Hematopoietic multipotent progenitor cell treated with erythropoietin and hydrocortisone succinate and interleukin-3 and kit ligand, for 4 days (in vitro differentiated cells): ENCODE results near the gene HIBCH.
"Not testable (repeated sequence)": the region's sequence is repeated elsewhere in the genome, so short reads cannot be mapped to it uniquely, and the experiment has no call there.

Source experiments
- DNase-seq: peaks from one replicate; pipeline ENCODE4 v3.0.0-alpha.2; 2015

Gene HIBCH

DNA sequence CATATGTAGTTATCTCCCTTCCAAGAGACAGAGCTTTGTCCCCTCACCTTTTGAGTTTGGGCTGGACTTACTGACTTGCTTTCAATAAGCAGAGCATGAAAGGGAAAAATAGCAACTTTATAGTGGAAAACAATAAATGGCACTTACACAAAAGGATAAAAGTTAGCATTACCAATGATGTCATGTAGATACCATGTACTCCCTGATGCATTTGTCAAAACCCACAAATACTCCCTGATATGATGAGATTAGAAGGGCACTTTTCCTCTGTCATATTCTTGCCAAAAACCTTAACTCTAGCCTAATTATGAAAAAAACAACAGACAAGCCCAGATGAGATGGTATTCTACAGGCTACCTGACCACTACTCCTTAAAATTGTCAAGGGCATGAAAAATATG is 16.0 kb downstream of the HIBCH start:
- DNase-seq, result peak; percentile 52

DNA sequence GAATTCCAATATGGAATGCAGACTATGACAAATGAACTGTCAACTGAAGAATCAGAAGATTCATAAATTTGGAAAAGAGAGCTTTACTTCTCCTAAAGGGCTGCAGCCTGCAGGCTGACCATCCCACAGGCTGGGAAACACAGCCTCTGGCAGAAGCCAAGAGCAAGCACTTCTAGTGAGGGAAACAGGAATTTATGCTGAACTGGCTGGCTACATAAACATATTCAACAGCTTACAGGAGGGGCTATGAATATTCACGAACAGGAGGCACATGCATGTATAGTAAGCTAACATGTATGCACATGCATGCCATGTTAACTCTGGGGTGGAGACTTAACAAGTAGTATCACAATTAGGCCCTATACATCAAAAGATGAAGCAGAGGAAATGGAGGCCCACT is 17.6 kb downstream of the HIBCH start:
- no peak for DNase-seq

DNA sequence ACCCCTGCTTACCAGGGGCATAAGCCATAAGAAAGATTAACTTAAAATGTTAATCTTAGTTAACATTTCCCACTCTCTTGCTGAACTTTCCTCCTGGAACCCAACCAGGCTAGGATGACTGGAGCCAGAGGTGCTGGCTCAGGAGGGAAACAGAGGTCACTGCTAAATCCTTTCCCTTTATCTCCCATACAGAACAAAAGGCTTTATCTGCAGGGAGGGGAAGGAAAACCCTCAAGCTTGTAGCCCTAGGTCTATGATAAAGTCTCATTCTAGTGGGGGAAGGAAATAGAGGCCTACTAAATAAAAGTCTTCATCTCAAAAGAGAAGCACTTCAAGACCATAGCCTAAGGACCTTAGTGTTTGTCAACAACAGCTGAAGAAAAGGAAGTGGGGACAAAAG is 18.6 kb downstream of the HIBCH start:
- DNase-seq, result peak; percentile 47

DNA sequence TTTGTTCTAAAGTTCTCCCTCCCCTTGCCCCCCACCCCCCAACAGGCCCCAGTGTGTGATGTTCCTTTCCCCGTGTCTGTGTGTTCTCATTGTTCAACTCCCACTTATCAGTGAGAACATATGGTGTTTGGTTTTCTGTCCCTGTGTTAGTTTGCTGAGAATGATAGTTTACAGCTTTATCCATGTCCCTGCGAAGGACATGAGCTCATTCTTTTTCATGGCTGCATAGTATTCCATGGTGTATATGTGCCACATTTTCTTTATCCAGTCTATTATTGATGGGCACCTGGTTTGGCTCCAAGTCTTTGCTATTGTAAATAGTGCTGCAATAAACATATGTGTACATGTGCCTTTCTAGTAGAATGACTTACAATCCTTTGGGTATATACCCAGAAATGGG is 21.7 kb downstream of the HIBCH start:
- not testable (repeated sequence) for DNase-seq

DNA sequence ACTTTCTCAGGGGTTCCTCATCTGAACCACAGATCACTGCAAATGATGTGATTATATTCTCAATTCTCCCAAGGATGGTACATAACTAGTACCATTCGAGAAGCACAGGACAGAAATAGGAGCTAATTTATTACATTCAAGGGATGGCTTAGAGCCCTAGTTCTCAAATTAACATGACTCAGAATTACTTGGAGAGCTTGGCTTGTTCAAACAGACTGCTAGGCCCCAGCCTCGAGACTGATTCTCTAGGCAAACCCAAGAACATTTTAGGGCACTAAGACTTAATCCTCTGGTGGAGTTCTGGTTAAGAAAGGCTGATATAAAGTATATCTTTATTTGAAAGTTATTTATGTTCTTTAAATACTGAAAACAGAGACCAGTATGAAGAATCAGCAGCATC is 35.8 kb downstream of the HIBCH start:
- no peak for DNase-seq

DNA sequence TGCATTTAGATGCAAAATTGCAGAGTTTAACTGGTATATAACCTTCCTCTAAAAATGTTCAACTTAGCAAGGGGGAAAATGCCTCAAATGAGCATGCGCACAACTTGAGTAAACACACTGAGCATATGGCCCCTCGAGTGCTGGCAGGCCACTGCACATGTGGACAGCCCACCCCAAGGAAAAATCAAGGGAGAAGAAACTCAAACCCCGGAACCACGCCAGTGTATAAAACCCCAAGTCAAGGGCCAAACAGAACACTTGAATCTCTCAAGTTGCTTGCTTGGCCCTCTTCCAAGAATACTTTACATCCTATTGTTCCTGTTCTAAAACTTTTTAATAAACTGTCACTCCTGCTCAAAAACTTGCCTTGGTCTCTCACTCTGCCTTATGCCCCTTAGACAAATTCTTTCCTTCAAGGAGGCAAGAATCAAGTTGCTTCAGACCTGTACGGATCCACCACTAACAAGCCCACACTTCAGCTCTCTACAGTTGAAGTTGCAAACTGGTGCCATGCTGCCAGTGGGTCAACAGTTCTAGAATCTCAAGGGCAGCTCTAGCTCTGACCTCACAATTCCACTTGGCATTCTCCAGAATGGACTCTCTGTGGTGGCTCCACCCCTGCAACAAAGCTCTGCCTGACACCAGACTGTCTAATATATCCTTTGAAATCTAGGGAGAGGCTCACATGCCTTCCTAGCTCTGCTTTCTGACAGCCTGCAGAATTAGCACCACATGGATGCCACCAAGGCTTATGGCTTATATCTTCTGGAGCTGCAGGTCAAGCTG is 38.9 kb downstream of the HIBCH start:
- DNase-seq, result peak; percentile 24

DNA sequence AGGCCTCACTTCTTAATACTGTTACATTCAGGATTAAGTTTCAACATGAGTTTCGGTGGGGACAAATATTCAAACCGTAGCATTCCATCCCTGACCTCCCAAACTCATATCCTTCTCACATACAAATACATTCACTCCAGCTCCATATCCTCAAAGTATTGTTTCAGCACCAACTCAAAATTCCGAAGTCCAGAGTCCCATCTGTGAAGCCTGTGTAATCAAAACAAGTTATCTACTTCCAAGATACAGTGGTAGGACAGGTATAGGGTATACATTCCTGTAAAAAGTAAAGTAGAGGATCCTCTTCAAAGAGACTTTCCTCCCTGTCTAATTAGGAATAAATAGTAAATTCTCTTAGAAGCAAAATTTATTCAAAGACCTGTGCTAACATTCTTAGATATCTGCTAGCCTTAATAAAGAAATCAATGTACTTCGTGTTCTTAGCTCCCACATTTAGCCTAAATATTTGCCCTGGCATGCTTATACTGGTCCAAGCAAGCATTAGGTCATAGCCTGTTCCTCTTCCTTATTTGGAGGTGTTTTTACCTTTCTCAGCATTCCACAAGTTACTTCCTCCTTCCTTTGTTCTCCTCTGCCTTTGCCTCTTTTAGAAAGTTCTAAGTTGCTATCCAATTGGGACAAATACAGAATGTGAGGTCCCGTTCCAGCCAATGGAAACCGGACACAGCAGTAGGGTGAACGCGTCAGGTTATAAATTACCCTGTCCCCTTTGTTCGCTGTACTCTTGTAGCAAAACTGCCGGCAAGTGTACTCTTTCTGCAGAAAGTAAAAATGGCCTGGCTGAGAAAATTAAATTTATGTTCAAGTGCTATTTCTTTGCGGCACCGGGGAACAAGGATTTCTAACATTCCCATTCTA is 40.1 kb downstream of the HIBCH start:
- DNase-seq, result not testable (repeated sequence)

DNA sequence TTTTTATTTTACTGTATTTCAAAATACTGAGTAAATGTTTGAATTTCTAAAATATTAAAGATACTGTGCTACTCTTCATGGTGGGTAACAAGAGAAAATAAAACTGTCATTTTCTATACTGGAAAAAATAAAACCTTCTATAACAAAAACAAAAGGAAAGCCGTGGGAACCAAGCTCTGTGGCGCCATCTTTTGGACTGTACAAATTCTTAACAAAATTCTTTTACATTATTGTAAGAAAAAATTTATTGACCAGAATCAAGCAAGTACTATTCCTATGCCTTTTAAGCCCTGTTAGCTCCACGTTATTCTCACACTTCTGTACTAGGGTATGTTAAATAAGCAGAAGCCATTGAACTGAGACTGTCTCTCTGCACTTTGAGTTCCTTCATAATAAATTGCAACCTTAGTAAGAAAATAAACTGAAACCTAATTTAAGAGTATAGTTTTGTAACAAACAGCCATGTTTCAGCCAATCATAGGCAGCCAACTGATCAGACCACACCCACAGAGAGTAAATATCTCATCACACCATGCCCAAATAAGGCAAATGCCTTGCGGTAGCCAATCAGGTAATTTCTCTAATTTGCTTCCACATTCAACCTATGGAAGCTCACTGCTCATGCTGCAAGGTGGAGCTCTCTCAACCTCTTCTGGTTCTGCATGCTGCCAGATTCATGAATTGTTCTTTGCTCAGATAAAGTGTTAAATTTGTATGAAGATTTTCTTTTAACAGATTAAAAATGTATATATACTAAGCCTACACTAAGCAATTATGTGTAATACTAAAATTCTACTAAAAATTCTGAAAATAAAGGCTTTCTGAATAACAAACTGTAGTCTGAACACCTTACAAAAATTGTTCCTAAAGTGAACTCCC is 42.2 kb downstream of the HIBCH start:
- DNase-seq, result peak; percentile 79

DNA sequence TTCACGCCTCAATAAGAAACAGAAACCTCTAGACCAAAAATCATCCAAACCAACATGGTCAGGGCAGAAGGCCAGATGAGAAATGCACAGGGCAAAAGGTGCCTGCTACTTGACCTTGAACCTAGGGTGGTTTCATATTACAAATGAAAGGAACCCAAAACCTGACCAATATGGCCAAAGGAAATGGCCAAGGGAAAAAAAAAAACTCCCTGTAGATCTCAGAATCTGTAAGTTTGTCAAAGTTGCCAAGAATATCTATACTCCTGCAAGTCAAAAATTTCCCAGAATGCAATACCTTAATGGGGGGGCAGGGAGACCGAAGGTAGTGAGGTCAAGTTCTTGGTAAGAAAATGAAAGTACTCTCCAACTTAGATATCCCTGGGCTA is 47.2 kb downstream of the HIBCH start:
- DNase-seq, result peak; percentile 10

DNA sequence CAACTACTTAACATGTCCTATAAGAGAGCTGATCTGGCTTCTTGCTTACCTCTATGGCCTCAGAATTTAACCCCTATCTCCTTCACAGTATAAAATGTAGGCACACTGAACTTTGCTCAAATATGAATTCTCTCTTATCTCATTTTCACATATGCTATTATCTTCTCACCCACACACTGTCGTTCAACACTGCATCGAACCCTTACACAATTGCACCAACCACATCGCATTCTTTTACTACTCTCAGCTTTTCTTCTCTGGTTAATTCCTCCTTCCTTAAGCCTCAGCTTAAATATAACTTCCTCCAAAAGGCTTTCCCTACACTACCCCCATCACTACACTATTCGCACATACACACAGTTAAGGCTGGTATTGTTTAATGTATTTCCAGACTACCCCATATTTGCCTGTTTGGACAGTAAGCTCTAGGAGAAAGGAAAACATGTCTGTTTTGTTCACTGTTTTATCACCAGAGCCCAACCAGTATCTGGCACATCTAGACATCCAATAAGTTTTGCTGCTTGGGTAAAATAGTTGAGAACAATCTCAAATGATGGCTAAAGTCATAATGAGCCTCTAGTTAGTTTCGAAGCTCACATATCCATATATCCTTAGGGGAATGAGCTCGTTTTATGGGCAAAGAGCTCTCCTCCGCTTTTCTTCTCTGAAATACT is 47.7 kb downstream of the HIBCH start:
- peak; percentile 90 for DNase-seq

DNA sequence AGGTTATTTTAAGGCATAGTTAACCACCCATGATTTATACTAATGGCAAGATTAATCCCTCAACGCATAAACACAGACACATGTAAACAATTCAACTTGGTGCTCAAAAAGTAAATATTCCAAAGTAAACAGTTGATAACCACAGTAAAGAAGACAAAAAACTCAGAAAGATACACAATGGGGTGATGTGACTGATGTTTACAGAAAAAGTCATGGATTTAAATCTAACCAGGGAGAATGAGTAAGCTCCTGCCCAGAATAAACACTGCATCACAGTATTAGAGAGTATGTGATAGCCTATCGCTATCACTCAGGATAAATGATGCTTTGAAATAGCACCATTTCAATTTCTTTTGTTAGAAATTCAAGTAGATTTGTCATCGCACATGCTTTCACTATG is 49.3 kb downstream of the HIBCH start:
- DNase-seq, result no peak

DNA sequence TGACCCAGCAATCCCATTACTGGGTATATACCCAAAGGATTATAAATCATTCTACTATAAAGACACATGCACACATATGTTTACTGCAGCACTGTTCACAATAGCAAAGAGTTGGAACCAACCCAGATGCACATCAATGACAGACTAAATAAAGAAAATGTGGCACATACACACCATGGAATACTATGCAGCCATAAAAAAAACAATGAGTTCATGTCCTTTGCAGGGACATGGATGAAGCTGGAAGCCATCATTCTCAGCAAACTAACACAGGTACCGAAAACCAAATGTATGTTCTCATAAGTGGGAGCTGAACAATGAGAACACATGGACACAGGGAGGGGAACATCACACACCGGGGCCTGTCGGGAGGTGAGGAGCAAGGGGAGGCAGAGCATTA is 49.9 kb downstream of the HIBCH start:
- DNase-seq, result not testable (repeated sequence)

DNA sequence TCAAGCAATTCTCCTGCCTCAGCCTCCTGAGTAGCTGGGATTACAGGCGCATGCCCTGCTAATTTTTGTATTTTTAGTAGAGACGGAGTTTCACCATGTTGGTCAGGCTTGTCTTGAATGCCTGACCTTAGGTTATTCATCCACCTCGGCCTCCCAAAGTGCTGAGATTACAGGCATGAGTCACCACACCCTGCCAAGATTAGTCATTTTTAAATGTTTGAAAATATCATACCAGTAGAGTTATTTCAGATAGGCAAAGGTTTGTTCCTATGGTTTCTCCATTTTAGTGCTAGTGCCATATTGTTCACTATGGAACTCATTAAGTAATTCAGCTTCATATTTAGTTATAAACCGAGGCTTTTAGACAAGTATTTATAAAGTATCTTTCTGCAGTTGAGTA is 52.3 kb downstream of the HIBCH start:
- DNase-seq, result no peak

DNA sequence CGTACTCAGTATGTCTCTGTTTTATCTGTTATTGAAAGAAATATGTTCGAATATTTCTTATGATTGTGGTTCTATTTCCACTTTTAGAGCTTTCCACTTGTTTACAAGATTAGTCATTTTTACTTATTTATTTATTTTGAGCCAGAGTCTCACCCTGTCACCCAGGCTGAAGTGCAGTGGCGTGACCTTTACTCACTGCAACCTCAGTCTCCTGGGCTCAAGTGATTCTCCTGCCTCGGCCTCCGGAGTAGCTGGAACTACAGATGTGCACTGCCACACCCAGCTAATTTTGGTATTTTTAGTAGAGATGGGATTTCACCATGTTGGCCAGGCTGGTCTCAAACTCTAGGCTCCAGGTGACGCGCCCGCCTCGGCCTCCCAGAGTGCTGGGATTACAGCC is 53.3 kb downstream of the HIBCH start:
- DNase-seq, result no peak

DNA sequence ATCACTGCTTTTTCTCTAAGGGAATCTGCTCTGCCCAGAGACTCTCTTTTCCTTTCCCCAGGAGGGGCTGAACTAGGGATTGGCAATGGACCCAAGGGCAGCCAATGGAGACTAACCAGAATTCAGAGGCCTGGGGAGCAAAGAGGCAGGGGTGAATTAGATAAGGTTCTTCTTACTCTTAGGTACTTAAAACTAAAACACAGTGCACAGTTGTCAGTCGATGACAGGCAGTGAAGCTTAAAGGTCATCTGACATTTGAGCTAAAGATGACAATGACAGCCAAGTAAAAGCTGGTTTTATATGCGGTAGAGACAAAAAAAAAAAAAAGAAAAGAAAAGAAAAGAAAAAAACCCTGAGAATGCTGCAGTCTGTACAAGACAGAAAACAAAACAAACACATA is 57.8 kb downstream of the HIBCH start:
- DNase-seq, result no peak

DNA sequence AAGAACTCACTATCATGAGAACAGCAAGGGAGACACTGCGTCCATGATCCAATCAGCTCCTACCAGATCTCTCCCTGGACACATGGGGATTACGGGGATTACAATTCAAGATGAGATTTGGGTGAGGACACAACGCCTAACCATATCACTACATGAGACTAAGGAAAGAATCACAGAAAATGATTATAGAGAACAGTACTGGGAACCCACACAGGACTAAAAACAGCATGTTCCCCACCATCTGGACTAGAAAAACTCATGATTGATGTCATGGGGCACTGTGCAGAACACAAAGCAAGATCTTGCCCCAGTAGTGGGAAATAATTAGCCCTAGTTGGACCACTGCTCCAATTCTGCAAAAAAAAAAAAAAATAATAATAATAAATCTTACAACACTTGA is 63.5 kb downstream of the HIBCH start:
- DNase-seq, result no peak

DNA sequence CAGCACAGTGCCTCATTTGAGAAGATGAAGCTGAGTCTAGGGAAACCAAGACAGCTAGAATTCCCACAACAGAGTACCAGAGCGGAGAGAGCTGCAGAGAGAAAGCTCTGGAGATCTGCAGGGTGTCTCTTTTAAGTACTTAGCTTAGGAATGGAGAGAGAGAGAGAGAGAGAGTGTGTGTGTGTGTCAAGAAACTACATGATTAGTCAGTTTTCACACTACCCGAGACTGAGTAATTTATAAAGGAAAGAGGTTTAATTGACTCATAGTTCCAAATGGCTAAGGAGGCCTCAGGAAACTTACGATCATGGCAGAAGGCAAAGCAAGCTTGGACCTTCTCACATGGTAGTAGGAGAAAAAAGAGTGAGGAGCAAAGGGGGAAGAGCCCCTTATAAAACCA is 64.0 kb downstream of the HIBCH start:
- no peak for DNase-seq

DNA sequence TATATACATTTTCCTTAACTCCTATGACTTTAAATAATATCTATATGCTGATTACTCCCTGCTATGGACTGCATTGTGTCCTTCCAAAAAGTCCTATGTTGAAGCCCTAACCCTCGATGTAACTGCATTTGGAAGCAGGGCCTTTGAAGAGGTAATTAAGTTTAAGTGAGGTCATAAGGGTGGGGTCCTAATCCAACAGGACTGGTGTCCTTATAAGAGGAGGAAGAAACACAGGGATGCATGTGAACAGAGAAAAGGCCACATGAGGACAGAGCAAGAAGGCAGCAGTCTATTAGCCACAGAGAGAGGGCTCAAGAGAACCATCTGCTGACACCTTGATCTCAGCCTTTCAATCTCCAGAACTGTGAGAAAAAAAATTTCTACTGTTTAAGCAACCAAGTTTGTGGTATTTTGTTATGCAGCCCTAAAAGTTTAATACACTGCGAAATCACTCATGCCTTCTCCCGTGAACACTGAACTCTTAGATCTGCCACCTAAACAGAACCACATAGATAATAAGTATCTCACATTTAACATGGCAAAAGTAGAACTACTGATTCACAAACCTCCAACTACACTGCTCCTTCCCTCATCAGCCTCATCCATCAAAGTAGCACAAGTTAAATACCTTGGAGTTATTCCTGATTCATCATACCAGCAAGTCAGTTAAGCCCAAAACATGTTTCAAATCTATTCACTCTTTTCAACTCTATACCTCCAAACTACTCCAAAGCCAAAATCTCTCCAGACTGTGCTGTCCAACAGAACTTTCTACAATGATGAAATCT is 65.4 kb downstream of the HIBCH start:
- no peak for DNase-seq

DNA sequence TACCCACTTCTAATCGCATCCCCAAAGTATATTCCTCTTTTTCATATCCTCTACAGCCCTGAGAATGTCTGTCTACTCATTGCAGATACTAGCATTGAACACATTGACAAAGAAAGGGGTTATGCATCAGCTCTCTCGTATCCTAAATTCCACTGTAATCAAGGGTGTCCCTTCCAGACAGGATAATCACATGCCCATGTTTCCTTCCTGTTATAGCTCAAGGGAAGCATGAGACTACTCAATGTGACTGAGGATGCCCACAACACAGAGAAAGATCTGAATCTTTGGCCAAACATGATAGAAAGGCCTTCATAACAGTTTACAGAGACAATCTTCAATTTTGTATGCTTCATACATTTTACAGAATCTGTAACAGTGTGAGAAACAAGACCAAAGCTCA is 69.2 kb downstream of the HIBCH start:
- DNase-seq, result no peak

DNA sequence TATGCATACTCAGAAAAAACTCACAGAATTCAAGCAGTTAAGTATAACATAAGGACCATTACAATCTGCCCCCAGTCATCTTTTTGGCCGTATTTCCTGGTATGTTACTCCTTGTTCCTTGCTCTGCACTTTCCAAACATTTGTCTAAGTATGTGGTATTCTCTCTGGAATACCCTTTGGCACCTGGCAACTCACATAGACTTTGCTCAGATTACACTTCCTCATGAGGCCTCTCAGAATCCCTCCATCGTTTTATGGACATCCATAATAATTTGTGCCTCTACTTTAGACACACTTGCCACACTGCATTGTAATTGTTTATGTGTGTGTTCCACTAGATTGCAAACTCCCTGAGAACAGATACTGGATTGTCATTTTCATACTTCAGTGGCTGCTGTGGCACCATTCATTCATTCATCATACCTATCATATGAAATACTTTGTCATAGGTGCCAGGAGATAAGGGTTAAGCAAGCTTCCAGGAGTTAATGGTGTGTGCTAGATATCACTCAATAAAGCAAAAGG is 84.0 kb downstream of the HIBCH start:
- DNase-seq, result no peak

DNA sequence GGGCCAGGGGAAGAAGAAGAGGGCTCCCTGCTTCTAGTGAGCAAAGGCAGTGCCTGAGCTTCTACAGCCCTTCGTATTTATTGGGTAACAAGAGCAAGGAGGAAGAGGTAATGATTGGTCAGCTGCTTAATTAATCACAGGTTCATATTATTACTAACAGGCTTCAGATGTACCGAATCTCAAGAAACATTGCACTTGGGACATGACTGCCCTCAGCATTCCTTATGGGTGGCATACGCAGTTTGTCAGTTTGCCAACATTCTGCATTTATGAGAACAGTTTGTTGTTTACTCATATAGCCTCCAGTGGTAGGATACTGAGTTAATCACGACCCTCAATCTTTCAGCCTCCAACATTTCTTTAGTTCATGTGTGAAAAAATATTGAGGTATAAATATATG is 84.5 kb downstream of the HIBCH start:
- no peak for DNase-seq

DNA sequence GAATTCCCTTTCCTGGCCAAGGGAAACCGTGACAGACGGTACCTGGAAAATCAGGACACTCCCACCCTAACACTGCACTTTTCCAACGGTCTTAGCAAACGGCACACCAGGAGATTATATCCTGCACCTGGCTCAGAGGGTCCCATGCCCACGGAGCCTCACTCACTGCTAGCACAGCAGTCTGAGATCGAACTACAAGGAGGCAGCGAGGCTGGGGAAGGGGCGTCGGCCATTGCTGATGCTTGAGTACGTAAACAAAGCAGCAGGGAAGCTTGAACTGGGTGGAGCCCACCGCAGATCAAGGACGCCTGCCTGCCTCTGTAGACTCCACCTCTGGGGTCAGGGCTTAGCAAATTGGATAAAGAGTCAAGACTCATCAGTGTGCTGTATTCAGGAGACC is 95.6 kb downstream of the HIBCH start:
- not testable (repeated sequence) for DNase-seq
